H9 (cell line): ENCODE measurements around the gene TRIM32. TPM values are rescaled to one million over a fixed set of nuclear protein-coding genes. Genes with fewer than 3 reads are reported as not detected.

ENCODE experiments used
- DNase-seq: peaks from one replicate; pipeline ENCODE4 v3.0.0-alpha.2; 2017
- H2AFZ ChIP-seq: one replicate; pipeline ENCODE4 v1.6.1; 2013; ENCODE audit warnings: mild to moderate bottlenecking, low read length, control low read depth, moderate library complexity
- H2AK5ac ChIP-seq: 2 replicates; pipeline ENCODE4 v1.6.1; 2013; ENCODE audit warnings: low read length, control low read depth, mixed read lengths; ENCODE audit not compliant: insufficient read length
- H2BK120ac ChIP-seq: one replicate; pipeline ENCODE4 v1.6.1; 2013; ENCODE audit warnings: low read depth, mild to moderate bottlenecking, low read length, control low read depth, inconsistent platforms; ENCODE audit not compliant: poor library complexity, severe bottlenecking
- H2BK12ac ChIP-seq: 2 replicates; pipeline ENCODE4 v1.6.1; 2013; ENCODE audit warnings: low read length, control low read depth, mixed read lengths, low read depth; ENCODE audit not compliant: insufficient read length
- H2BK15ac ChIP-seq: 2 replicates; pipeline ENCODE4 v1.6.1; 2013; ENCODE audit warnings: low read depth, low read length, control low read depth
- H2BK20ac ChIP-seq: one replicate; pipeline ENCODE4 v1.6.1; 2013; ENCODE audit warnings: low read depth, mild to moderate bottlenecking, low read length, control low read depth, inconsistent platforms; ENCODE audit not compliant: poor library complexity, severe bottlenecking
- H2BK5ac ChIP-seq: 2 replicates; pipeline ENCODE4 v1.6.1; 2013; ENCODE audit warnings: low read length, control low read depth, mixed read lengths; ENCODE audit not compliant: insufficient read length
- H3K14ac ChIP-seq: 2 replicates; pipeline ENCODE4 v1.6.1; 2013; ENCODE audit warnings: low read length, control low read depth; ENCODE audit not compliant: insufficient read depth
- H3K18ac ChIP-seq: 2 replicates; pipeline ENCODE4 v1.6.1; 2013; ENCODE audit warnings: low read depth, mild to moderate bottlenecking, mixed read lengths, low read length, control low read depth; ENCODE audit not compliant: insufficient read length
- H3K23ac ChIP-seq: 2 replicates; pipeline ENCODE4 v1.6.1; 2013; ENCODE audit warnings: low read length, control low read depth, mixed read lengths, low read depth; ENCODE audit not compliant: insufficient read length
- H3K23me2 ChIP-seq: 2 replicates; pipeline ENCODE4 v1.6.1; 2013; ENCODE audit warnings: low read depth, mild to moderate bottlenecking, mixed read lengths, low read length, control low read depth; ENCODE audit not compliant: insufficient read length, poor library complexity, severe bottlenecking
- H3K27ac ChIP-seq: 2 replicates; pipeline ENCODE4 v1.5.1; 2013; ENCODE audit warnings: low read length, control low read depth, mixed read lengths, low read depth; ENCODE audit not compliant: insufficient read length
- H3K27me3 ChIP-seq: 2 replicates; pipeline ENCODE4 v1.6.1; 2013; ENCODE audit warnings: low read length, control low read depth, inconsistent platforms; ENCODE audit not compliant: insufficient read depth
- H3K4ac ChIP-seq: 2 replicates; pipeline ENCODE4 v1.6.1; 2013; ENCODE audit warnings: low read depth, mild to moderate bottlenecking, control low read depth, inconsistent platforms, low read length, moderate library complexity
- H3K4me1 ChIP-seq: 2 replicates; pipeline ENCODE4 v1.6.1; 2013; ENCODE audit warnings: low read length, control low read depth, inconsistent platforms; ENCODE audit not compliant: insufficient read depth
- H3K4me2 ChIP-seq: 2 replicates; pipeline ENCODE4 v1.6.1; 2013; ENCODE audit warnings: low read length, control low read depth, mixed read lengths; ENCODE audit not compliant: insufficient read length, insufficient read depth
- H3K56ac ChIP-seq: 2 replicates; pipeline ENCODE4 v1.6.1; 2013; ENCODE audit warnings: low read depth, mild to moderate bottlenecking, mixed read lengths, low read length, control low read depth; ENCODE audit not compliant: insufficient read length
- H3K79me1 ChIP-seq: 2 replicates; pipeline ENCODE4 v1.6.1; 2013; ENCODE audit warnings: low read depth, mild to moderate bottlenecking, moderate library complexity, low read length, control low read depth, inconsistent platforms; ENCODE audit not compliant: insufficient read depth, poor library complexity, severe bottlenecking
- H3K79me2 ChIP-seq: 2 replicates; pipeline ENCODE4 v1.6.1; 2013; ENCODE audit warnings: low read length, control low read depth, inconsistent platforms; ENCODE audit not compliant: insufficient read depth
- H3K9ac ChIP-seq: 2 replicates; pipeline ENCODE4 v1.6.1; 2013; ENCODE audit warnings: low read length, control low read depth, mixed read lengths; ENCODE audit not compliant: insufficient read length; ENCODE audit errors: extremely low read depth
- H3K9me3 ChIP-seq: one replicate; pipeline ENCODE4 v1.6.1; 2013; ENCODE audit warnings: low read depth, low read length, inconsistent platforms; ENCODE audit not compliant: control insufficient read depth
- H3T11ph ChIP-seq: one replicate; pipeline ENCODE4 v1.6.1; 2013; ENCODE audit warnings: mild to moderate bottlenecking, low read length, control low read depth, inconsistent platforms
- H4K20me1 ChIP-seq: one replicate; pipeline ENCODE4 v1.6.1; 2013; ENCODE audit not compliant: control insufficient read depth, insufficient read length, insufficient read depth
- H4K5ac ChIP-seq: 2 replicates; pipeline ENCODE4 v1.6.1; 2013; ENCODE audit warnings: low read depth, mild to moderate bottlenecking, mixed read lengths, low read length, control low read depth; ENCODE audit not compliant: insufficient read length
- H4K8ac ChIP-seq: replicated peaks from 2 replicates; pipeline ENCODE4 v1.6.1; 2013; ENCODE audit warnings: low read length, control low read depth, mixed read lengths, low read depth; ENCODE audit not compliant: insufficient read length
- H4K91ac ChIP-seq: 2 replicates; pipeline ENCODE4 v1.6.1; 2013; ENCODE audit warnings: low read depth, mild to moderate bottlenecking, moderate library complexity, mixed read lengths, low read length, control low read depth; ENCODE audit not compliant: insufficient read length
- H3K27ac Mint-ChIP-seq, 3 experiments: 2 replicates in 2 of 3; 3 replicates in 1 of 3; pipeline ENCODE4 v1.8.0; 2020 to 2021; ENCODE audit warnings: mixed read lengths in 3 of 3, mild to moderate bottlenecking in 1 of 3, moderate library complexity in 1 of 3
- H3K27me3 Mint-ChIP-seq: 2 replicates; pipeline ENCODE4 v1.8.0; 2021; ENCODE audit warnings: low read depth, mild to moderate bottlenecking, moderate library complexity, mixed read lengths
- H3K36me3 Mint-ChIP-seq, 3 experiments: 2 replicates in 2 of 3; 3 replicates in 1 of 3; pipeline ENCODE4 v1.8.0; 2020 to 2021; ENCODE audit warnings: low read depth in 3 of 3, mixed read lengths in 3 of 3; ENCODE audit not compliant: insufficient read depth in 1 of 3
- H3K4me1 Mint-ChIP-seq, 2 experiments: 2 replicates each; pipeline ENCODE4 v1.8.0; 2020; ENCODE audit warnings: mixed read lengths in 2 of 2
- H3K4me3 Mint-ChIP-seq, 2 experiments: 2 replicates in 1 of 2; 3 replicates in 1 of 2; pipeline ENCODE4 v1.8.0; 2020 to 2021; ENCODE audit warnings: mild to moderate bottlenecking in 2 of 2, mixed read lengths in 2 of 2, moderate library complexity in 1 of 2
- H3K9me3 Mint-ChIP-seq, 2 experiments: 2 replicates in 1 of 2; 3 replicates in 1 of 2; pipeline ENCODE4 v1.8.0; 2020; ENCODE audit warnings: mild to moderate bottlenecking in 2 of 2, mixed read lengths in 2 of 2, moderate library complexity in 1 of 2
- WGBS: extraction: QIAGEN DNeasy Blood & Tissue Kit; methylation state at CpG from one replicate; pipeline ENCODE4 v1.1.7; 2013; ENCODE audit warnings: missing lambda C conversion rate, low lambda C conversion rate, mixed read lengths; ENCODE audit not compliant: insufficient read length; ENCODE audit errors: extremely low coverage; 5-methylcytosine and 5-hydroxymethylcytosine counted together
- total RNA-seq: library from RNA; stranded (reverse); gene quantifications from 2 replicates; pipeline ENCODE4 v1.2.1, GENCODE V29; 2021
- TF ChIP-seq, protein P1 (sequence below): fragments of 200-600 bp; sonication (generic); conservative IDR thresholded peaks from 3 replicates; pipeline ENCODE4 v1.8.0; 2021; ENCODE audit warnings: antibody characterized with exemption, mild to moderate bottlenecking

The TRIM32 gene
- total RNA-seq, 1 experiment from 2014 or later, result 12.9 TPM

DNA sequence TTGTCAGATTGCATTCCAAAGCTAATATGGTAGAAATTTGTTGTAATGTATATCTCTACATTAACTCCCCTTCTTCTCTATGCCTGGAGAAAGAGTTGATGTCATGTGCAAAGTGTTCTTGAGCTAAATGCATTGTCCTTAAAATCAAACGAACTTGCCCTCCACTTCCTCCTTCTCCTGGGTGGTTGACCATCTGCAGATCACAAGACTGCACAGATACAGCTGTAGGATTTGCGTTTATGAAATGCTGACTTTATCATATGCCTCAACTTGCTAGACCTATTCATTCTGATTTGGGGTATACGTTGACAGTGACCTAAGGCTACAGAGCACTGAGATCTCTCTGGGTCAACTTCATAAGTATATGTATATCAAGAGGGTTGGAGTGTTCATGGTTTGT is 8.3 kb downstream of the TRIM32 start:
- no peak overlapping the region for H4K8ac ChIP-seq
- 0 out of 2 replicates have a peak, but pooled peaks cover 3% of the 10 kb centered on the region for H3K4me1 ChIP-seq
- TF ChIP-seq, protein P1, sequence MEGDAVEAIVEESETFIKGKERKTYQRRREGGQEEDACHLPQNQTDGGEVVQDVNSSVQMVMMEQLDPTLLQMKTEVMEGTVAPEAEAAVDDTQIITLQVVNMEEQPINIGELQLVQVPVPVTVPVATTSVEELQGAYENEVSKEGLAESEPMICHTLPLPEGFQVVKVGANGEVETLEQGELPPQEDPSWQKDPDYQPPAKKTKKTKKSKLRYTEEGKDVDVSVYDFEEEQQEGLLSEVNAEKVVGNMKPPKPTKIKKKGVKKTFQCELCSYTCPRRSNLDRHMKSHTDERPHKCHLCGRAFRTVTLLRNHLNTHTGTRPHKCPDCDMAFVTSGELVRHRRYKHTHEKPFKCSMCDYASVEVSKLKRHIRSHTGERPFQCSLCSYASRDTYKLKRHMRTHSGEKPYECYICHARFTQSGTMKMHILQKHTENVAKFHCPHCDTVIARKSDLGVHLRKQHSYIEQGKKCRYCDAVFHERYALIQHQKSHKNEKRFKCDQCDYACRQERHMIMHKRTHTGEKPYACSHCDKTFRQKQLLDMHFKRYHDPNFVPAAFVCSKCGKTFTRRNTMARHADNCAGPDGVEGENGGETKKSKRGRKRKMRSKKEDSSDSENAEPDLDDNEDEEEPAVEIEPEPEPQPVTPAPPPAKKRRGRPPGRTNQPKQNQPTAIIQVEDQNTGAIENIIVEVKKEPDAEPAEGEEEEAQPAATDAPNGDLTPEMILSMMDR, result no peak
- H3K4ac ChIP-seq, result no peak overlapping the region
- H4K5ac ChIP-seq, result no peak overlapping the region
- no peak overlapping the region for H2AFZ ChIP-seq
- no peak overlapping the region for H2BK20ac ChIP-seq
- no peak overlapping the region for H3K9ac ChIP-seq
- H3K18ac ChIP-seq, result no peak overlapping the region
- no CpG with 5 or more reads among the region's 3 CpGs for WGBS
- H3K23ac ChIP-seq, result no peak overlapping the region
- no peak overlapping the region for H3K27ac ChIP-seq
- H3K27me3 ChIP-seq, result no peaks in the 10 kb centered on the region
- H2BK120ac ChIP-seq, result no peak overlapping the region
- no peaks in the 10 kb centered on the region for H3K79me2 ChIP-seq
- H2AK5ac ChIP-seq, result no peak overlapping the region
- DNase-seq, result no peak
- H2BK12ac ChIP-seq, result no peak overlapping the region
- no peak overlapping the region for H3K4me3 Mint-ChIP-seq
- no peaks in the 10 kb centered on the region for H3K79me1 ChIP-seq
- peaks cover 14 to 32% (median 29%) of the 10 kb centered on the region in 3 experiments; a peak in 6 of 7 replicates for H3K36me3 Mint-ChIP-seq
- no peak overlapping the region for H4K91ac ChIP-seq
- H3K56ac ChIP-seq, result no peak overlapping the region
- no peaks in the 10 kb centered on the region for H3K9me3 ChIP-seq
- H3K9me3 Mint-ChIP-seq, result no peaks in the 10 kb centered on the region
- no peaks in the 10 kb centered on the region for H3K23me2 ChIP-seq
- no peak overlapping the region for H2BK15ac ChIP-seq
- no peak overlapping the region for H3T11ph ChIP-seq
- no peak overlapping the region for H2BK5ac ChIP-seq
- no peaks in the 10 kb centered on the region for H4K20me1 ChIP-seq
- no peaks in the 10 kb centered on the region for H3K27me3 Mint-ChIP-seq
- H3K27ac Mint-ChIP-seq, result no peak overlapping the region
- no peak overlapping the region for H3K14ac ChIP-seq
- H3K4me2 ChIP-seq, result no peak overlapping the region
- no peaks in the 10 kb centered on the region for H3K4me1 Mint-ChIP-seq
